Fibroblast of pulmonary artery (primary cell): ENCODE data around the gene BDNF.

Experiments used
- DNase-seq: peaks from one replicate; pipeline ENCODE4 v3.0.0-alpha.2; 2010; ENCODE audit warnings: low read depth
- H3K4me3 ChIP-seq: replicated peaks from 2 replicates; pipeline ENCODE4 v1.5.1; 2011; ENCODE audit warnings: low read depth, mild to moderate bottlenecking, control low read depth, low read length, moderate library complexity
- TF ChIP-seq, protein P1 (sequence below): IDR thresholded peaks from 2 replicates; pipeline ENCODE4 v1.5.1; 2011; ENCODE audit warnings: mild to moderate bottlenecking, control low read depth, low read length, inconsistent platforms; ENCODE audit errors: missing control alignments

BDNF gene

DNA sequence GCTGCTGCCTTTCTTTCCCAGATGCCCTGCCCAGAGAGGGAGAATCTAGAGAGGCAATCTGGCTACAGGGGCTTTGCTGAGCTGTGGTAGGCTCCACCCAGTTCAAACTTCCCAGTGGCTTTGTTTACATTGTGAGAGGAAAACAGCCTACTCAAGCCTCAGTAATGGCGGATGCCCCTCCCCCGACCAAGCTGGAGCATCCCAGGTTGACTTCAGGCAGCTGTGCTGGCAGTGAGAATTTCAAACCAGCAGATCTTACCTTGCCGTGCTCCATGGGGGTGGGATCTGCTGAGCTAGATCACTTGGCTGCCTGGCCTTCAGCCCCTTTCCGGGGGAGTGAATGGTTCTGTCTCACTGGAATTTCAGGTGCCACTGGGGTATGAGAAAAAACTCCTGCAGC, 12.2 kb downstream of the BDNF start:
- no peak overlapping the region for H3K4me3 ChIP-seq
- TF ChIP-seq, protein P1, sequence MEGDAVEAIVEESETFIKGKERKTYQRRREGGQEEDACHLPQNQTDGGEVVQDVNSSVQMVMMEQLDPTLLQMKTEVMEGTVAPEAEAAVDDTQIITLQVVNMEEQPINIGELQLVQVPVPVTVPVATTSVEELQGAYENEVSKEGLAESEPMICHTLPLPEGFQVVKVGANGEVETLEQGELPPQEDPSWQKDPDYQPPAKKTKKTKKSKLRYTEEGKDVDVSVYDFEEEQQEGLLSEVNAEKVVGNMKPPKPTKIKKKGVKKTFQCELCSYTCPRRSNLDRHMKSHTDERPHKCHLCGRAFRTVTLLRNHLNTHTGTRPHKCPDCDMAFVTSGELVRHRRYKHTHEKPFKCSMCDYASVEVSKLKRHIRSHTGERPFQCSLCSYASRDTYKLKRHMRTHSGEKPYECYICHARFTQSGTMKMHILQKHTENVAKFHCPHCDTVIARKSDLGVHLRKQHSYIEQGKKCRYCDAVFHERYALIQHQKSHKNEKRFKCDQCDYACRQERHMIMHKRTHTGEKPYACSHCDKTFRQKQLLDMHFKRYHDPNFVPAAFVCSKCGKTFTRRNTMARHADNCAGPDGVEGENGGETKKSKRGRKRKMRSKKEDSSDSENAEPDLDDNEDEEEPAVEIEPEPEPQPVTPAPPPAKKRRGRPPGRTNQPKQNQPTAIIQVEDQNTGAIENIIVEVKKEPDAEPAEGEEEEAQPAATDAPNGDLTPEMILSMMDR, result no peak
- DNase-seq, result no peak

DNA sequence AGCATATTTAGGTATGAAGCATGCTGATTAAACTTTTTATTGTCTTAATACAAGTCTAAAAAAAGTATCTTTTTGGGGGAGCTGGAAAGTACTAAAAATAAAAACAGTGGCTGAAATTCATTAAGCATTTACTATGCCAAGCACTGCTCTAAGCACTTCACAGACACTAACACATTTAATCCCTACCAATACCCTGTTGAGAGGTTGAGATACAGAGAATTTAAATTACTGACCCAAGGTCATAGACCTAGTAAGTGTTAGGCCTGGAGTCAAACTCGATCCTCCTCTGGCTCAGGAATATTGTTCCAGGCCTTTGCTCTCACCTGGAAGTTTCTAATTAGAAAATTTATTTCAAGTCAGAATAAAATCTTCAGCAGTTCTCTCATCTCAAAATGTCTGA, 18.6 kb downstream of the BDNF start:
- TF ChIP-seq, protein P1, result no peak
- no peak for DNase-seq

DNA sequence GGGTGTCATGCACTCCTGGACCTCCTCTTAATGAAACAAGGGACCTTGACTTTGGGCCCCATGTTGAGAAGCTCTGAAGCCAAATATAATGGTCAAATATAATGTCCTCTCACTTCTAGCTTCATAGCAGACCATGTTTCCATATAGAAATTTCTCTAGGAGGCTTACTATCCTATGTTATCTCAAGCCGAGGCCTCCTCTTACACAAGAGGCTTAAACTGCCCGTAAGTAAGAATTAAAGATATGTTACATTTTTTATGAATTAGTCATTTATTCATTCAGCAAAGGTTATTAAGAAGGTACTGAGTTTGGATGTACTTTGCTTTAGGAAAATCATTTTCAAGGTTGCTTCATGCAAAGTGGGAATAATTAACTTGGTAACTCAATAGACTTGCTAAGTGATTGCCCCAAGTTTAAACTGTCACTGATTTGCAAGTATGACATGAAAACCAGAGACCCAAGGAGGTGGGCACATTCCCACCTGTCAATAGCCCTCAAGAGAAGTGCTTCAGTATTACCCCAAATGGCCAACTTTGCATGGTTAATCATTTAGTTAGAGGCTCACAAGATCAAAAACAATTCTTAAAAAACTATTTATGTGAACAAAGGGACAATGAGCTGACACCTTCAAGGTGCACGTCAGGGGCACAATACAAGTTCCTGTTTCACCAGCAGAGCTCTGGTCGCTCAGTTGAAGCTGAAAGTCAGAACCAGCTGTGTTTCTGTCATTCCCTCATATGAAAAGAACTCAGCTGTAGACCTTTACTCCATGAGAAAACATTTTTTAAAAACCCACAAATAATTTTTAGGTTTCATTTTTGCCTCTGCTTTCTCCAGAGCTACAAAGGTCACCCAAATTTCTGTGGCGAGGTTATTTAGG, 20.9 kb downstream of the BDNF start:
- DNase-seq, result peak; percentile 41
- TF ChIP-seq, protein P1, result no peak
- no peak overlapping the region for H3K4me3 ChIP-seq

More for the DNA sequence above, 18.6 kb downstream of the BDNF start:
- H3K4me3 ChIP-seq, result no peak overlapping the region

DNA sequence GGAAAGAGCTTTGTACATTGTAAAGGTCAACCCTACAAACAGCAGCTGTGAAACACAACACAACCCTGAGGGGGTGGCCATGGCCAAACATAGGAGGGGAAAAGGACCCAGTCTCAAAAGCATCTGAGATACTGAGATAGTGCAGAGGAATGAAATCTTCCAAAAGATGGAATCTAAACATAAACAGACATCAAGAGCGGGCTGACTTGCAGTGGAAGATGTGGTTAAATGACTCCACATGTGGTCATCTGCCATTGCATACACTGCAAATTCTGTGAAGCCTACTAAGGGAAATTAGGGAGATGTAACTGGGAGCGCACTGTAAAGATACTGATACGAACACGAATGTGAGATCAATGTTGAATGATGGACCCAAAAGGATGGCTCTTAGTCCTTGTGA, 22.0 kb downstream of the BDNF start:
- no peak for DNase-seq
- TF ChIP-seq, protein P1, result no peak
- H3K4me3 ChIP-seq, result no peak overlapping the region

DNA sequence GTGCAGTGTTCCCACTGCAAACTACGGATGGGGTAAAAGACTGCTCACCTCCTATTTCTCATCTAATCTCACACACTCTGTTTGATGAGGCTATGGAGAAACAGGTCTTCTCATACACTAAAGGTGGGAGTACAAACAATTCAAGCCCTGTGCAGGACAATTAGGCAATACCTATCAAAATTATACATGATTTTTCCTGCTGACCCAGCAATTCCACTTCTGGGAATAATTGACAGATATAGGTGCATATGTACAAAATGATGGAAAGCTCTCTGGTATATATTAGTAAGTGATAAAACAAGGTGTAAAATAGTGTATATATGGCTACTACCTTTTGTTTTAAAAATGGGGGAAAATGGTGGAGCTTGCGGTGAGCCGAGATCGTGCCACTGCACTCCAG, 23.1 kb downstream of the BDNF start:
- TF ChIP-seq, protein P1, result no peak
- no peak for DNase-seq
- no peak overlapping the region for H3K4me3 ChIP-seq

DNA sequence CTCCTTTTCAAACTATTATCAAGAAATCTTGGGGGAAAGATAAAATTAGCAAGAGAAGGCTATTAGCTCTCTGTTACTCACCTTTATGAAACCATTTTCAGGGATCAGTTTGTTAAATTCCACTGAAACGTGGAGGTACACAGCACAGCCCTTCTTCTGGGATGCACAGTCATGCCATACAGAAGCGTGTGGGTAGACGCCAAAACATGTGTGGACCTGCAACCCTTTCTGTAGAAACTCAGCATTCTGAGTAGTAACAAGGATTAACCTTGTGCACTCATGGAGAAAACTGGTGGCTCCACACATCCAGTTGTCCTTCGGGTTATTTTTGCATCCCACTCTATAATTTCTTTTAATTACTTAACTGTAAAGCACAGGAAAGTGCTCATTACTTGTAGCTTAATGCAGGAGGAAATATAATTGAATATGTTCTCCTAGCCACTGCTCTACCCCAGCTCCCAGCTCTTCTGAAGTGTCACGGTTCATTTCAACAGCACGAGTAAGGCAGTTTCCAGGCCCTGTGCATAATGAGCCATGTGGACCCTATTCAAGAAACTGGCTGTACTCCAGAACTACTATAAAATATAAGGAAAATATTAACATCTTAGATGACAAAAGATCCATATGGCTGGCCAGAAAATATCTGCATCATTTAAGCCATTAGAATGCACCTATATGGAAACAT, 26.1 kb downstream of the BDNF start:
- no peak for DNase-seq
- TF ChIP-seq, protein P1, result no peak
- no peak overlapping the region for H3K4me3 ChIP-seq
